CD4-positive, CD25-positive, alpha-beta regulatory T cell (primary cell): Measurements from ENCODE around the gene LAYN. TPM values are rescaled to one million over a fixed set of nuclear protein-coding genes. Genes with fewer than 3 reads are reported as not detected.

ENCODE experiments used
- ATAC-seq, 2 donors: fragments of 150-1000 bp; cut with Tn5 transposase; one replicate each; pipeline ENCODE4 v1.10.0; 2021; ENCODE audit warnings: low read depth in 2 of 2, moderate number of reproducible peaks in 2 of 2, moderate library complexity in 1 of 2
- DNase-seq, 3 donors: peaks; one replicate each; pipeline versions ENCODE4 v3.0.0 to v3.0.0-alpha.2; 2012 to 2022; ENCODE audit warnings: mixed read lengths in 1 of 3
- H3K27ac ChIP-seq: one replicate; pipeline ENCODE4 v1.7.0; 2013; ENCODE audit warnings: mild to moderate bottlenecking, low read length; ENCODE audit not compliant: insufficient read depth, poor library complexity, severe bottlenecking
- H3K27me3 ChIP-seq: one replicate; pipeline ENCODE4 v1.7.0; 2013; ENCODE audit warnings: low read length; ENCODE audit not compliant: control insufficient read depth, insufficient read depth
- H3K36me3 ChIP-seq: one replicate; pipeline ENCODE4 v1.7.0; 2013; ENCODE audit warnings: mild to moderate bottlenecking, low read length, moderate library complexity; ENCODE audit not compliant: control insufficient read depth, insufficient read depth
- H3K4me1 ChIP-seq: 2 replicates; pipeline ENCODE4 v1.7.0; 2013; ENCODE audit warnings: mild to moderate bottlenecking, low read length; ENCODE audit not compliant: insufficient read depth, control insufficient read depth, poor library complexity, severe bottlenecking
- H3K4me3 ChIP-seq: one replicate; pipeline ENCODE4 v1.7.0; 2013; ENCODE audit warnings: low read depth, mild to moderate bottlenecking, low read length, moderate library complexity
- H3K9me3 ChIP-seq, 2 experiments: 1 replicate in 1 of 2; 2 replicates in 1 of 2; pipeline ENCODE4 v1.7.0; 2013; ENCODE audit warnings: low read length in 2 of 2, mild to moderate bottlenecking in 1 of 2, moderate library complexity in 1 of 2; ENCODE audit not compliant: control insufficient read depth in 2 of 2
- H3K27ac Mint-ChIP-seq, 3 donors: one replicate each; pipeline ENCODE4 v1.8.0; 2020 to 2022; ENCODE audit warnings: mild to moderate bottlenecking in 3 of 3, mixed read lengths in 3 of 3, moderate library complexity in 2 of 3
- H3K27me3 Mint-ChIP-seq: one replicate; pipeline ENCODE4 v1.8.0; 2022; ENCODE audit warnings: mild to moderate bottlenecking, mixed read lengths
- H3K36me3 Mint-ChIP-seq: one replicate; pipeline ENCODE4 v1.8.0; 2020; ENCODE audit warnings: mixed read lengths
- H3K4me1 Mint-ChIP-seq, 4 donors: one replicate each; pipeline ENCODE4 v1.8.0; 2020 to 2022; ENCODE audit warnings: mixed read lengths in 4 of 4, mild to moderate bottlenecking in 1 of 4
- H3K4me3 Mint-ChIP-seq, 4 donors: one replicate each; pipeline ENCODE4 v1.8.0; 2020 to 2022; ENCODE audit warnings: mild to moderate bottlenecking in 4 of 4, mixed read lengths in 4 of 4, moderate library complexity in 3 of 4
- H3K9me3 Mint-ChIP-seq, 7 donors: one replicate each; pipeline ENCODE4 v1.8.0; 2020 to 2022; ENCODE audit warnings: mixed read lengths in 7 of 7, mild to moderate bottlenecking in 3 of 7, moderate library complexity in 2 of 7
- polyA plus RNA-seq, 4 donors: library from polyadenylated mRNA; unstranded; fragments of 300-500 nt; fragmentation: Illumina TruSeq; gene quantifications; one replicate each; pipeline ENCODE4 v1.2.3, GENCODE V29; 2021
- total RNA-seq: library from RNA; stranded (reverse); gene quantifications from one replicate; pipeline ENCODE4 v1.2.3, GENCODE V29; 2022

Gene LAYN
- total and polyA plus RNA-seq, 5 donors from 2014 or later = 6.2 to 17.9 (median 12.9) TPM

DNA sequence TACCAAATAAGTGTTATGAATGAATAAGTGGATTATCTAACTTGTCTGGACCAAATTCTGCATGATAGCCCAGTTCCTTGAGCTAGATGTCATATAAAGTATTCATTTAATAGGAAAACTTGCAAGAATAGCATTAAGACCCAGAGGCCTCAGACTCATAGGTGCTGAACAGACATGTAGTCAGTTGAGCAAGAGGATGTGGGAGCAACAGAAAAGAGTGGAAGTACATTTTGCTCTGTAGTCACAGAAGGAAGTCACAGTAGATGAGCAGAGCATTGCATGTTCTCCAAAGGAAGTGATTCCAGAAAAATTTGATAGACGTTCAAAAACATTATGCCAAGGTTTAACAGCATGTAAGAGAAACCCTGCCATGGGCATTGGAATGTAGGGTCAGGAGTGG lies 16.5 kb upstream of the LAYN start:
- peaks cover 3% of the 10 kb centered on the region for H3K4me1 ChIP-seq
- Mint-ChIP-seq H3K9me3 (no peaks in the 10 kb centered on the region), H3K4me3 (no peak overlapping the region), H3K27me3 (no peaks in the 10 kb centered on the region), H3K4me1 (peaks cover 12 to 24% (median 19%) of the 10 kb centered on the region in 4 donors), H3K27ac (no peak overlapping the region), H3K36me3 (no peaks in the 10 kb centered on the region)
- no peak overlapping the region for H3K27ac ChIP-seq
- H3K27me3 ChIP-seq = no peaks in the 10 kb centered on the region
- DNase-seq (no peak), ATAC-seq (no peak)
- H3K4me3 ChIP-seq = no peak overlapping the region
- no peaks in the 10 kb centered on the region for H3K36me3 ChIP-seq
- no peaks in the 10 kb centered on the region for H3K9me3 ChIP-seq

DNA sequence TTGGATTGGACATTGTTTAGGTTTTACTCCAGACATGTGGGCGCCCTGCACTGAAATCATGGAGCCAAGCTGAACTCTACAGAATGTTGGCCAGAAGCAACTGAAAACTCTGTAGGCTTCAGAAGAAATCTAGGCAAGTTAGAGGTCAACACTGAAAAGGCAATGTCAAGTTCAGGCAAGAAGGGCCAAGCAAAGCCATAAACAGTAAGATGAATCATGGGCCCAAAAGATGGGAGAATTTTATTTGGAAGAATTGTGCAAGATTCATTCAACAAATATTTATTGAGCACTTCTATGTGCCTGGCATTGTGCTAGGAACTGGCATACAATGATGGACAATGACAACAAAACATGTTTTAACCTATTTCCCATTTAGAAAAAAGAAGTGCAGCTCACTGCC lies 15.1 kb upstream of the LAYN start:
- H3K9me3 ChIP-seq = no peaks in the 10 kb centered on the region
- no peak overlapping the region for H3K4me3 ChIP-seq
- Mint-ChIP-seq H3K27me3 (no peaks in the 10 kb centered on the region), H3K36me3 (no peaks in the 10 kb centered on the region), H3K4me1 (peaks cover 13 to 28% (median 20%) of the 10 kb centered on the region in 4 donors), H3K27ac (peak overlapping the region in 1 of 3 donors; percentile 5), H3K9me3 (no peaks in the 10 kb centered on the region), H3K4me3 (no peak overlapping the region)
- H3K27me3 ChIP-seq = no peaks in the 10 kb centered on the region
- H3K27ac ChIP-seq = no peak overlapping the region
- ATAC-seq = no peak
- H3K4me1 ChIP-seq = peaks cover 3% of the 10 kb centered on the region
- no peaks in the 10 kb centered on the region for H3K36me3 ChIP-seq
- no peak for DNase-seq

DNA sequence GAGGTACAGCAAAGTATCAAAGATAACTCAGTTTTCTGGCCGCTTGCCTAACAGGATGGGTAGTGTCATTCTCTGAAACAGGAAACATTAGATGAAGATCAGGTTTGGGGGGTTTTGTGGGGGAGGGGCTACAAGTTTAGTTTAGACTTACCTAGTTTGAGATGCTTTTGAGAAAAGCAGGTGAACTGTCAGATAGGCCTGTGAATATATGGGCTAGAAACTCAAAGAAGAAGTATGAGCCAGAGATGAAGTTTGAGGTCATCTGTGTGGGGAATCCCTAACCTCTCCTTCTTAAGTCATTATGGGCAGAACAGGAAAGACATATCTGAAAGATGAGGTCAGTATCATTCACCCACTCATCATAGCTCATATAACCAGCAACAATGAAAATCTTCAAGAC lies 14.0 kb upstream of the LAYN start:
- Mint-ChIP-seq H3K27ac (peak overlapping the region in 2 of 3 donors; percentile 5 to 70), H3K4me1 (peaks cover 13 to 31% (median 20%) of the 10 kb centered on the region in 4 donors), H3K4me3 (no peak overlapping the region), H3K27me3 (no peaks in the 10 kb centered on the region), H3K36me3 (no peaks in the 10 kb centered on the region), H3K9me3 (no peaks in the 10 kb centered on the region)
- peaks cover 7% of the 10 kb centered on the region for H3K4me1 ChIP-seq
- no peak overlapping the region for H3K27ac ChIP-seq
- DNase-seq (peak in 1 of 3 donors; percentile 49), ATAC-seq (peak in 1 of 2 donors; percentile 21)
- H3K36me3 ChIP-seq = no peaks in the 10 kb centered on the region
- no peak overlapping the region for H3K4me3 ChIP-seq
- no peaks in the 10 kb centered on the region for H3K27me3 ChIP-seq
- H3K9me3 ChIP-seq = no peaks in the 10 kb centered on the region

DNA sequence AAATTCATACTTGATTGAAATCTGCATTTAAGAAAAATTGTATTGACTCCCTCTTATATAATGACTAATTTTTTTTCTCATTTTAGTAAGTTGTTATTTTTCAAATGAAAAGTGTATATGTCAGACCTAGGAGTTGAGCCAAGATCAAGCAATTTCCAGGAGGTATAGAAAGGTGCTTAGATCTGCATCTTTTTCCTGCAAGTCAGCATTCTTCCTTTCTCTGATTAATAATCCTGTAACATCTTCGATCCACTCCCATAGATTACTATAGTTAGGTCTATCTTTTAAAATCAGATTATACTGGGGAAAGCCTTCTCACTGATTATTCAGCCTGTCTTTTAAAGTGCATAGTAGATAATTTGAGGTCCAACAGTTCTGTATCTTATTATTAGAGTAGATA lies 13.2 kb upstream of the LAYN start:
- Mint-ChIP-seq H3K4me1 (peaks cover 18 to 36% (median 22%) of the 10 kb centered on the region in 4 donors), H3K9me3 (no peaks in the 10 kb centered on the region), H3K4me3 (no peak overlapping the region), H3K36me3 (no peaks in the 10 kb centered on the region), H3K27ac (no peak overlapping the region), H3K27me3 (no peaks in the 10 kb centered on the region)
- no peak overlapping the region for H3K27ac ChIP-seq
- H3K36me3 ChIP-seq = no peaks in the 10 kb centered on the region
- H3K9me3 ChIP-seq = no peaks in the 10 kb centered on the region
- no peaks in the 10 kb centered on the region for H3K27me3 ChIP-seq
- ATAC-seq (no peak), DNase-seq (no peak)
- H3K4me1 ChIP-seq = peaks cover 15% of the 10 kb centered on the region
- H3K4me3 ChIP-seq = no peak overlapping the region

DNA sequence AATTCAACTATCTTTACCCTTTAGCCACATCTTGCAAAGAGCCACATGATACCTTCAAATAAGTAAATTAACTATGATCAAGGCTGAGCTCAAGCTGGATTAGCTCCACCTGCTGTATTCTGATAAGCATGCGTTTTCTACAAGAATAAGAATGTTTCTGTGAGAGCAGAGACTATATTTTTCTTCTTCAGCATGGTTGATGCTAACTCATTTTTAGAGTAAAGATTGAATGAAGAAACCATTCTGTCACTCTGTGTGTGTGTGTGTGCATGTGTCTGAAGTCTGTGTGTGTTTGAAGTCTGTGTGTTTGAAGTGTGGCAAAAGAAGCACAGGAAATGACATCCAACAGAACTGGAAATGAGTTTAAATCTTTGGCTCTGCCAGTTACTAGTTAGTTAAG lies 12.0 kb upstream of the LAYN start:
- Mint-ChIP-seq H3K4me1 (peaks cover 19 to 41% (median 23%) of the 10 kb centered on the region in 4 donors), H3K4me3 (peak overlapping the region in 1 of 4 donors; percentile 7), H3K9me3 (no peaks in the 10 kb centered on the region), H3K27me3 (no peaks in the 10 kb centered on the region), H3K27ac (peak overlapping the region in 2 of 3 donors; percentile 27 to 33), H3K36me3 (no peaks in the 10 kb centered on the region)
- no peaks in the 10 kb centered on the region for H3K36me3 ChIP-seq
- ATAC-seq = peak; percentile 33 to 50
- H3K27ac ChIP-seq = no peak overlapping the region
- H3K4me3 ChIP-seq = no peak overlapping the region
- peaks cover 17% of the 10 kb centered on the region for H3K4me1 ChIP-seq
- no peaks in the 10 kb centered on the region for H3K9me3 ChIP-seq
- DNase-seq = peak in 2 of 3 donors; percentile 76 to 86
- H3K27me3 ChIP-seq = no peaks in the 10 kb centered on the region

DNA sequence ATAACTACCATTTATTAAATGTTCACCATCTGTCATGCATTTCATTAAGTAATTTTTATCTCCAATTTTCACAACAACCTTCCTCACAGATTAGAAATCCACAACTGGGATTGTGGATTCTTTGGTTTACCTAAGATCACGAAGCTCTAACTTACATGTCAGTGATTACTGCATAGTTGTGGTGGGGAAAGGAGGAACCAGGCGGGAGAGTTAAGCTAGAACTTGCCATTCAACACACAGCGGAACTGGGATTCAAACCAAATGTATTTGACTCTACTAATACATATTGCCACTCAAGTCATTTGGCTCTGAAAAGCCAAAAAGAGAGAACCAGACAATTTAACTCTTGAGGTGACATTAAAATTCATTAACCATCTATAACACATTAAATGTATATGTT lies 10.4 kb upstream of the LAYN start:
- Mint-ChIP-seq H3K36me3 (no peaks in the 10 kb centered on the region), H3K27ac (no peak overlapping the region), H3K27me3 (no peaks in the 10 kb centered on the region), H3K9me3 (no peaks in the 10 kb centered on the region), H3K4me3 (no peak overlapping the region), H3K4me1 (peaks cover 19 to 41% (median 23%) of the 10 kb centered on the region in 4 donors)
- H3K4me1 ChIP-seq = peaks cover 17% of the 10 kb centered on the region
- ATAC-seq (no peak), DNase-seq (no peak)
- no peak overlapping the region for H3K27ac ChIP-seq
- H3K9me3 ChIP-seq = no peaks in the 10 kb centered on the region
- no peaks in the 10 kb centered on the region for H3K27me3 ChIP-seq
- H3K4me3 ChIP-seq = no peak overlapping the region
- no peaks in the 10 kb centered on the region for H3K36me3 ChIP-seq

DNA sequence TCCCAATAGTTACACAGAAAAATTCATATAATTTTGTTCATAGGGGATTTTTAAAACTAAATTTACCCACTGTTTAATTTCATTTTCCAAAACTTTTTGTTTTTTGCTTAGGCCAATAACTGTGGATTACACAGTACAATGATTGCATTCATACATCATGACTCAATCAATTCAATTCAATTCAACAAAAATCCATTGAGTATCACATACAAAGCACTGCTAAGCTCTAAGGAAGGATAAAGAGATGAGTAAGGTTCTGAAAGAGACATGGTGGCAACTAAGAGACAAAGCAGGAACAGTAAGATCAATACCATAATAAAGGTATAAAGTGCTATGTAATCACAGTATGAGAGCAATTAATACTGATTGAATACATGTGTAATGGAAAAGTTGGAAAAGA lies 9.4 kb upstream of the LAYN start:
- peak overlapping the region; percentile 78 for H3K27ac ChIP-seq
- no peak for DNase-seq
- Mint-ChIP-seq H3K4me3 (no peak overlapping the region), H3K27me3 (no peaks in the 10 kb centered on the region), H3K4me1 (peaks cover 16 to 36% (median 19%) of the 10 kb centered on the region in 4 donors), H3K27ac (no peak overlapping the region), H3K36me3 (no peaks in the 10 kb centered on the region), H3K9me3 (peaks cover 0 to 1% (median 0%) of the 10 kb centered on the region in 7 donors)
- peaks cover 17% of the 10 kb centered on the region for H3K4me1 ChIP-seq
- ATAC-seq = no peak
- H3K9me3 ChIP-seq = no peaks in the 10 kb centered on the region
- H3K27me3 ChIP-seq = no peaks in the 10 kb centered on the region
- peak overlapping the region; percentile 11 for H3K4me3 ChIP-seq
- no peaks in the 10 kb centered on the region for H3K36me3 ChIP-seq

DNA sequence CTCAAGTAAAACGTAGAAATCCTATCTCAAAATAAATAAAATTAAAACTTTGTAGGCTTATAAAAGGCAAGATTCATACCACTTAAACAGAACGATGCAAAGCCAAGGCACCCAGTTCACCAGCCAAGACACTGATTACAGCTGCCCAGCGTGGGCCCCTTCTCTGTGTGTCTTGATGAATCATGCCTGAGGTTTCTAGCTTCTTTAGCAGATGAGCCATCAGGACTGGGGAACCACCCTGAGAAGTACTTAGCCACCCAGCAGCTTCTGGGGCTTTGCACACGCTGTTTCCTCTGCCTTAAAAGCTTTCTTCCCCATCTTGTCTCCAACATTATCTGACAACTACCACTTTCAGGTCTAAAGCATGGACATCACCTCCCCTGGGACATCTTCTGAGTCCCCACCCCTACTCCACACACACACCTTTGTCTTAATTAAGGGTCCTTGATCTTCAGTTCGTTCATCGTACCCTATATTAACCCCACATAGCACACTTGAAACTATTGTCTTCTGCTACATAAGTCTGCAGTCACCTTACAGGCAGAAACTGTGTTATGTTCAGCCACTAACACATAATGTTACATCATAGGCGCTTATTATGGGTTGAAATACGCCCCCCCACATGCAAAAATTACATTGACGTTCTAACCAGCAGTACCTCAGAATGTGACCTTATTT lies 8.7 kb upstream of the LAYN start:
- DNase-seq (peak; percentile 36 to 87 (median 42)), ATAC-seq (peak; percentile 98 to 99)
- Histone ChIP-seq H3K27ac (peak overlapping the region; percentile 78), H3K4me3 (peak overlapping the region; percentile 11), H3K9me3 (no peaks in the 10 kb centered on the region), H3K36me3 (no peaks in the 10 kb centered on the region), H3K4me1 (peaks cover 17% of the 10 kb centered on the region), H3K27me3 (no peaks in the 10 kb centered on the region)
- Mint-ChIP-seq H3K4me1 (peaks cover 10 to 29% (median 17%) of the 10 kb centered on the region in 4 donors), H3K9me3 (peaks cover 0 to 1% (median 0%) of the 10 kb centered on the region in 7 donors), H3K27ac (peak overlapping the region; percentile 21 to 94 (median 41)), H3K27me3 (no peaks in the 10 kb centered on the region), H3K36me3 (no peaks in the 10 kb centered on the region), H3K4me3 (peak overlapping the region in 3 of 4 donors; percentile 10 to 58 (median 45))
